NCI-H146 (cell line): ENCODE data around the gene ANXA6.

ENCODE experiments used
- DNase-seq: peaks from one replicate; lab custom pipeline; 2025; lab: John Stamatoyannopoulos, UW

The ANXA6 gene

DNA sequence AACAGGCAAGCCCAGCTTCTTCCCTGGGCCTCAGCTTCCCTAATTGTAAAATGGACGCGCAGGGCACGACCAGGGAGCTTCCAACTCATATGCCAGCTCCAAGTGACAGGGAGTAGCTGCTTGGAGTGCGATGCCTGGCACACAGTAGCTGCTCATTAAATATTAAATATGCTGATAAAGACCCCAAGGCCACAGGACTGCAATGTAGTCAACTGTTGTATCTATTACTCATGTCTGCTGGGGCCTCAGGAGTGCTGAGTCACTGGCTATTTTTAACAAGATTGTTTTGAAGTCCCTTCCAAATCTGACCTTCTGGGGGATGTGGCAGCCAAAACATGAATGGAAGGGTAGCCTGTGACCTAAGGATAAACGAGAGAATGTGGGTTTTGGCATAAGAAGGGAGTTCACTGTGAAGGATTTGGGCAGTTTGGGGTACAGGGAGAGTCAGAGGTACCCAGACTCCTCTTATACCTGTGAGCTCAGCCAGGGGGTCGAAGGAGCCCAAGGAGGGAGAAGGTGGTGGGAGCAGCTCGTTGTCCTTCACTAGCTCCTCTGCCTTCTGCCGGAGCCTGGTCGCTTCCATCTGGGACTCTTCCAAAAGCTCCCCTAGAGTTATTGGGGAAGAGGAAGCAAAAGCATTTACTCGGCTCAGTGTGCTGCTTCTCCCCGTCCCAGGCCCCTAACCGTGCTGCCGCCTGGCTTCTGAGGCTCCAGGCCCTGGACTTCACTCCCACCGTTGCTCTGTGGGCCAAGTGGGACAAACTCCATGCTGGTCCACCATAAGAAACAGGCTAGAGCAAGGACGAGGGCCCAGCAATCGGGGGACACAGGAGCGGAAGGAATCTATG is 94.2 kb downstream of the ANXA6 start:
- no peak for DNase-seq

DNA sequence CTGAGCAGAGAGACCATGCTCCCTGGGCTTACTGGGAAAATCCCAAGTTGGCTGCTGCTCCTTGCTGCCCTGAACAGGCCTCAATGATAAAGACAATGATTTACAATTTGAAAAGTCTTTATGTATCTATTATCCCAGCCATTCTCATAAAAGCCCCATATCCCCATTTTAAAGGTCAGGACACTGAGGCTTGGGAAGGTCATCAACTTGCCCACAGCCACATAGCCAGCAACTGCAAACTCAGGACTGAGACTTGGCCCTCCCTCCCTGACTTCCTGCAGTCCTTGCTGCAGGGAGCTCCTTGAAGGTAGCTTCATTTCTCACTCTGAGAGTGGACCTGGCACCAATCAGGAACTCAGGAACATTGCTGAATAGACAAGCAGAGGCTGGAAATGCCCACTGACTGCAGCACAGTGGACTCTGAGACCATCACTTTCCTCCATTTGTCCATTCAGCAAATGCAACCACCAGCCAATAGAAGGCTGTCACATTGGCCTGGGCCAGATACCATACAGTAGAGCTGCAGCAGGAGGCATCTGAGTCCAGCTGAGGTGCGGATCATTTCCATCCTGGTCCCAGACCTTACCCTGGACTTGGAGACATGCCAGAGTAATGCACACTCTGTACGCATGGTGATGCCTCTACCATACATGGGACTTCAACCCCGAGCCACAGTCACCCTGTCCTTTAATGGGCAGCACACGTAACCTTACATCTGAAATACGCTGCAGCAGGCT is 95.0 kb downstream of the ANXA6 start:
- no peak for DNase-seq

DNA sequence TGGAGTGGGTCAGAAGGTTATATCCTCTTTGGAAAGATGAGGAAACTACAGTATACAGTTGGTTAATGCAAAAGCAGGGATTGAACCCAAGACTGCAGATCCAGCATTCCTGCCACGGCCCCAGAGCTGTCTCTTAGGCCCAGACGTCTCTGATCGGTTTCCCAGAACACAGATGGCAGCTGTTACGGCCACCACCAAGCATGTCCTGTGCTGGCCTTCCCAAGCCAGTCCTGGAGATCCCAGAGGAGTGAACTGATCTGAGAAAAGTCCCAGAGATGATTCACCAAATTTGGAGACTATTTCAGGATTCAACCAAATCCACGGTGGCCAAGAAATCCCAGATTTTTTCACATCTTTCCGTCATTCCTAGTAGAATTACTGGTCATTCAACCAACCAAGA is 96.8 kb downstream of the ANXA6 start:
- DNase-seq: no peak

DNA sequence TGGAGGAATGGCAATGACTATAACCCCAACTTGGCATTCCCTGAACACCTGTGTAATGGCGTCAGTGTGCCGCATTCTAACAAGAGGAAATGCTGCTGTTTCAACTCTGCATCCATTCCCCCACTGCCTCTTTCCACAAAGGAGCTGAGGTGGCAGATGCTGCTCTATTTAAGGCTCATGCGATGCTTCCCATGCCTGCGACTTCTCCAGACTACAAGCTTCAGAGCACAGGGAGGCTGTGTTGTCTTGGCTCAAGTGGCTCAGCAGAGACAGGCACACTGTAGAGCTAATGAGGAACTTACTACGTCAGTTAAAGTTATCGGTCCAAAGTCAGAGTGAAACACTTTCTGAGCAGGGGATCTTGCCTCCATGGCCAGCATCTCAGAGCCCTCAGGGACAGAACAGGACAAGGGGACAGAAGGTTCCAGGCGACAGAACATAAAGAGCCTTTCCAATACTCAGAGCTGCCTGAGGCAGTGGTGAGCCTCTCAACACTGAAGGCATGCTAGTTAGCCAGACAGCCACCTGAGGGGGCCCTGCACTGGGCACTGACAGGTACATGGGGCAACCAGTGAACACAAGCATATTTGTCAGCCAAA is 98.6 kb downstream of the ANXA6 start:
- DNase-seq: no peak

DNA sequence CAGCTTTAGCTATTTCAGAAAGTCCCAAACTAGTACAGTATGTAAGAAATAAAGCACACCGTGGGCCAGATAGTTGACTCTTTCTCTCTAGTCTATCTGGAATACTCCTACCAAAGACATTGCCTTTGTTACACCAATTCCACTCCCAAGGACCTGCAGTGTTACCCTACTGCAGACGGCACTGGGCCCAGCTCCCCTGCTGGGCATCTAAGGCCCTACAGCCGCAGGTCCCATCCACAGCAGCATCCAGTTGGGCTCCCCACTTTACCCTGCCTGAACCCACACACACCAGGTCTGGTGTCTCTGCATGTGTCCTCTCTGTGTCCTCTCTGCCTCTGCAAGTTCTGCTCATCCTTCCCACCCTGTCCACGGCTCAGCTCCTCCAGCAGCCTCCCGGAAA is 99.3 kb downstream of the ANXA6 start:
- DNase-seq: no peak

DNA sequence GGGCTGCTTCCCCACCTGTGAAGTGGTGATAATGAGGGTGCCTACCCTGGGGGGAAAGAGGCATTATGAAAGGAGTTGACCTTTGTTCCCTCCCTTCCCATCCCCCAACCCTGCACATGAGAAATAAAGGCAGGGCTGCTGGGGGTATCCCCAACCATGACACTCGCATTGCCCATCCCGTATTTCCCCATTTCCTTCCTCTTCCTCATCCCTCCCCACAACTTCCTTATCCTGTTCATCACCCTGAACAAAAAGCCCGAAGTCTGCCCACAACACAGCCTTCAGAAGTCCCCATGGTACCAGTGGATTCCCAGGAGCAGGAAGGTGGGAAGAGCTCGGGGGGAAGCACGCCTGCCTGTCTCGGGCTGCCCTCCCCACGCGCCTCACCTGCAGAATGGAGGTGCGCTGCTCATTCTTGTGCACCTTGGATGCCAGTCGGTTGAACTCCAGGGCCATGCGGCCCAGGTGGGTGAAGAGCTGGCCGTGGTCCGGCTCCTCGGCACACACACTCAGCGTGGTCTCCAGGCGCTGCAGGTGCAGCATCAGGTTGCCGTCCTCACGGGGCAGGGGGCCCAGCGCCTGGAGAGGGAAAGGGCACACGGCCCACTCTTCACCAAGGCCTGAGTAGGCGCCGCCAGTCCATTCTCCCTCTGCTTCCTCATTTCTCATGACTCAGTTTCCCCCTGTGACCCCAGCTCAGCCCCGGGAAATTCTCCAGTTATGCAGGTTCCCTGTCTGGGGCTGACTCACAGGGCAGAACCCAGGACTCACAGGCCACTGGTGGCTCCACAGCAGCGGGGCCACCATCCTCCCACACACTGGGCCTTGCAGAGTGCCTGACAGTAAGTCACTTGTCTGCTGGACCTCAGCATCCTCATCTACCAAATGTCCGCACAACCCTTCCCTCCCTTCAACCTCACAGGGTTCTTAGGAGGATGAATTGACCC is 100.9 kb downstream of the ANXA6 start:
- DNase-seq: no peak

DNA sequence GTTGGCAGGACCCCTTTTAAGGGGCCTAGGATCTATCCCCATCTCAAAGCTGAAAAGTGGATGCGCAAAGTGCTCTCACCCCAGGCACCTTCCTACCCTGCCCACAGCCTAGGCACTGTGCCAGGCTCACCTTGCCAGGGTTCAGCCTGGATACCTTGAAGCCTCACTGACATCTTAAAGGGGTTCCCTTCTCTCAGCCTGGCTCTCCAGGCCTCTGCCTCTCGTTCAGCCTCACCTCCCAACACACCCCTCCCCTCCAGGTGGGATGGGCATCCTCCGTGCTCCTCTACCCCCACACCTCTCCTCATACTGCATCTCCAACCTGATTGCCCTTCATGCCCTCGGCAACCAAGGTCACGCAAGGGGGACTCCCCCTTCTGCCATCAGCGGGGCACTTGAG is 102.2 kb downstream of the ANXA6 start:
- no peak for DNase-seq

DNA sequence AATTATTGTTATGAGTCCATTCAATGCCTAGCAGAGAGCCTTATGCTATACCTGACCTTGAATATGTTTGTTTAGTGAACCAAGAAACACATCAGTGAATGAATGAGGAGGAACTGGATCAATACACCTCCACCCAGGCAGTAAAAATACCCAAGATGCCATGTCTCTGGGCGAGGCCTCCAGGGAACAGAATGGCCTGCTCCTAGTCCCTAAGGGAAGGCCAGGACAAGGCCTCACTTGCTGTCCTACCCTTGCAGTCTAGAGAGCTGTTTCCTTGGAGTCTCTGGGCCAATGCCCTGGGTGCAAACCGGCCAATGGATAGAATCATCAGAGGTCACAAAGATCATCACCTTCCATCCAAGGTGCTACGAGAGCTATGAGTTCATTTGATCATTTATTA is 102.9 kb downstream of the ANXA6 start:
- no peak for DNase-seq

DNA sequence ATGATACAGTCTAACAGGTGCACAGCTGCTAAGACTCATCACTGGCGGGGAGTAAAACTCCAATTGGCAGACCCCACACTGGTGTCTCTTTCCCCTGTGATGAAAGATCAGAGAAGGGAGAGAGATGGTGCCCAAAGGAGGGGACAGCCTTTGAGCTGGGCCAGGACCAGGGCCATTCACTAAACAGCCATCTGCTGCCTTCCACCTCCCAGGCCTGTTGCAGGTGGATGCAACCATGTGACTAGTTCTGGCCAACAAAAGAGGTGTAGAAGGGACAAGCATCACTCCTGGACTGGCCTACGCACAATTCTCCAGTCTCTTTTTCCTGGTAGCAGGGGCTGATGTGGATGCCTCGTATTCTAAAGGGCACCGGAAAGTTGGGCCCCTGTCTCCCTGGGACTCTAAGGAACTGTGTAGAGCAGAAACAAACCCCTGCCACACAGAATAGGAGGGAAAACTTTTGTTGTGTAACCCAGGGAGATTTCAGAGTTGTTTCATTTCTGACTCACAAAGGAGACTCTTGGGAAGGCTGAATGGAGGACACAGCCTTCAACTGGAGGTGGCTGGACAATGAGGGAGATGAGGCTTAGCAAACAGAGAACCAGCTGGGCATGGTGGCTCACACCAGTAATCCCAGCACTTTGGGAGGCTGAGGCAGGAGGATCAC is 103.7 kb downstream of the ANXA6 start:
- no peak for DNase-seq

DNA sequence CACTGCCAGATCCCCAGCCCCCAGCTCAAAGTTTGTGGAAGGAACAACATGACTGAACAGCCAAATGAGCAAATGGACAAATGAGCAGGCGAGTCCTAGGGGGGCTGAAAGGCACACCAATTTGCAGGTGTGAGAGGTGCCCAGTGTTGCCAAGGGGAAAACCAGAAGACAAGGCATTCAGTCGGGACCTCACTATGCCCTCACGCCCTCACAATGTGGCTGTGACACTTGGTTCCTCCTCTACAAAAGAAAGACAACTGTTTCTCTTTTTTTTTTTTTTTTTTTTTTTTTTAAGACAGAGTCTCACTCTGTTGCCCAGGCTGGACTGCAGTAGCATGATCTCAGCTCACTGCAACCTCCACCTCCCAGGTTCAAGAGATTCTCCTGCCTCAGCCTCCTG is 104.7 kb downstream of the ANXA6 start:
- DNase-seq: no peak

DNA sequence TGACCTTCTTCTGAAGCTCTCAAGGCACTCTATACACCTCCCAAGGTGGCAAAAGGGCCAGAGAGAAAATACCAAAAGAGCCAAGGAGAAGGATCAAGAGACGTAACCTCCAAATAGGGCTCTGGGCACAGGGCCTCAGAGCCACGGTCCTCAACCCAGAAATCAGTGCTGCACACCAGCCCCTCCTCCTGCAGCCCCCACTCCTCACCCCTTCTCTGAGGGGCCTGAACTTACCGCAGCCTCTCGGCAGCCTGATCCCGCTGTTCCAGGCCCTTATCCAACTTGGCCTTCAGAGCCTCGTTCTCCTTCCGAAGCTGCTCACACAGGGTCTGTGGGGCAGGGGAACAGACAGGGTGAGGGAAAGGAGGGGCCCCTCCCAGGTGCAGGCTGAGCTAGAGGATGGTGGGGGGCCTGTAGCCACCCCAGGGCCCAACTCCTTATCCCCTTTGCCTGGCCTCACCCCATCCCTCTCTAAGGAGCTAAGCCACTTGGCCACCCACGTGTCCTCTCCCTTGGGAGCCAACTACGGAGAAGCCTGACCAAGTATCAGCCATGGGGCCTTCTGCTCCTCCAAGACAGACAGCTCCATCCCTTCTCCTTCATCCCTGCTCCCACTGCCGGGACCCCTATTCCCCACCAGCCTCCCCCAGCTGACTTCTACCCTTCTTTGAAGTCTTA is 105.5 kb downstream of the ANXA6 start:
- DNase-seq: no peak

DNA sequence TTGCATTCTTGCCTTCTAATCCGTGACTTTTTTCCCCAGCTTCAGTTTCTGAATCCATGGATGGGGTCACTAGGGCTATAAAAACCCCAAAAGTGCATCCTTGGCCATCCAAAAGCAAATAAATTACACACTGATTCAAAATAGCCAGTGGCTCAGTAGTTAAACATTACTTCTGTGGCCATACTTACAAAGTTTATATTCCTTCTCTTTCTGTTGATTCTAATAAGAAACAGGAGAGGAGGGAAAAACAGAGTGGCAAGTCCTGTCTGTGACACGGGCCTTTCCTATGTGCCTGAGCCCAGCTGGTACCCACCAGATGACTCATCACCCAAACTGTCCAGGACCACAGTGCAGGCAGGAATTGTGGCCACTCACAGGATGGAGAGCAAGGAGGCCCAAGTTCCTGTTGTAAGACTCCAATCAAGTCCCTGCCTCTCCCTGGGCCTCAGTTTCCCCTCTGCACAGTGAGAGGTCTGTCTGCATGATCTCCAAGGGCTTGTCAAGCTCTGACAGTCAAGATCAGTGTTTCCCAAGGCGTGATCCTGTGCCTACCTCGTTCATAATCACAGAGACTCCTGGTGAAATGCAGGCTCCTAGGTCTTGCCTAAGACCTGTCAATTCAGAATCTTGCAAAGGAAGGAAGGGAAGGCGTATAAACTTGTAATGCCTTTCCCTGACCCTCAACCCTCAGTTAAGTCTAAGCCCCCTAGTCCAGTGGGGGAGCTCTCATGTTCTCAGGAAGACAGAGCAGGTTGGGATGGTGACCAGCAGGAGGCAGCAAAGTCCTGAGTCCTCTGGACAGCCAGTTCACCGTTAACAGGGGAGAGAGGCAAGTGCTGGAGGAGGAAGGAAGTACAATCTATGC is 106.3 kb downstream of the ANXA6 start:
- peak; percentile 43 for DNase-seq
